Suprapubic skin (tissue), 4 donors: ENCODE results near the gene LPIN2. TPM values are rescaled to one million over a fixed set of nuclear protein-coding genes. Genes with fewer than 3 reads are reported as not detected.

Source experiments
- DNase-seq, 2 donors: peaks; one replicate each; pipeline ENCODE4 v3.0.0-alpha.2; 2019; ENCODE audit warnings: low spot score in 2 of 2
- H3K27ac ChIP-seq: fragments of 200-600 bp; sonication (generic); one replicate; pipeline ENCODE4 v1.5.1; 2019
- H3K27me3 ChIP-seq: fragments of 200-600 bp; sonication (generic); one replicate; pipeline ENCODE4 v1.5.1; 2019
- H3K36me3 ChIP-seq: fragments of 200-600 bp; sonication (generic); one replicate; pipeline ENCODE4 v1.5.1; 2019
- H3K4me1 ChIP-seq: fragments of 200-600 bp; sonication (generic); one replicate; pipeline ENCODE4 v1.5.1; 2019
- H3K4me3 ChIP-seq: fragments of 200-600 bp; sonication (generic); one replicate; pipeline ENCODE4 v1.5.1; 2019; ENCODE audit warnings: mild to moderate bottlenecking
- H3K9me3 ChIP-seq: fragments of 200-600 bp; sonication (generic); one replicate; pipeline ENCODE4 v1.5.1; 2019
- CTCF ChIP-seq, 2 donors: fragments of 200-600 bp in 1 of 2; fragments of 450-650 bp in 1 of 2; sonication (generic) in 1 of 2; IDR thresholded peaks; one replicate each; pipeline ENCODE4 v1.5.1; 2016 to 2019; ENCODE audit warnings: antibody characterized with exemption in 2 of 2, mild to moderate bottlenecking in 1 of 2, moderate library complexity in 1 of 2
- EP300 ChIP-seq: sonication (generic); formaldehyde crosslinking; IDR thresholded peaks from one replicate; pipeline ENCODE4 v1.6.1; 2017; ENCODE audit warnings: antibody characterized with exemption
- POLR2A ChIP-seq, 2 donors: fragments of 450-650 bp; IDR thresholded peaks; one replicate each; pipeline ENCODE4 v1.6.1; 2017; ENCODE audit warnings: antibody characterized with exemption in 2 of 2, mild to moderate bottlenecking in 2 of 2, moderate library complexity in 2 of 2
- POLR2AphosphoS5 ChIP-seq, 3 donors: sonication (generic); formaldehyde crosslinking; IDR thresholded peaks; one replicate each; pipeline ENCODE4 v1.6.1; 2017; ENCODE audit warnings: antibody characterized with exemption in 3 of 3
- whole genome bisulfite sequencing: methylation state at CpG from one replicate; pipeline ENCODE4 v1.1.5; 2018; 5-methylcytosine and 5-hydroxymethylcytosine counted together
- total RNA-seq, 4 donors: library from RNA; depleted of rRNA; stranded (reverse); fragments of >200 nt; gene quantifications; one replicate each; pipeline ENCODE4 v1.1.0, GENCODE V29; 2016

LPIN2 gene
- total RNA-seq, 4 donors from 2014 or later = 7.2 to 11.2 (median 9.1) TPM

- Histone ChIP-seq H3K27ac (peak overlapping the region; percentile 65), H3K4me1 (peaks cover 24% of the 10 kb centered on the region), H3K36me3 (no peaks in the 10 kb centered on the region), H3K27me3 (no peaks in the 10 kb centered on the region), H3K4me3 (no peak overlapping the region), H3K9me3 (no peaks in the 10 kb centered on the region)
- TF ChIP-seq CTCF (IDR thresholded peaks at IDR 0.05) (no peak), POLR2AphosphoS5 (IDR thresholded peaks at IDR 0.05) (no peak), POLR2A (IDR thresholded peaks at IDR 0.05) (no peak), EP300 (no peak)
- no peak for DNase-seq
- WGBS = 83% methylated on average over 18 of the region's 18 CpGs
Measured at GRCh38 chr18:2971741-2972552, 41.0 kb downstream of the LPIN2 start.

- no peak for TF ChIP-seq EP300
- TF ChIP-seq POLR2A (IDR thresholded peaks at IDR 0.05) = no peak
- TF ChIP-seq POLR2AphosphoS5 (IDR thresholded peaks at IDR 0.05) = no peak
- no peak for TF ChIP-seq CTCF (IDR thresholded peaks at IDR 0.05)
- Histone ChIP-seq H3K4me1 (peaks cover 24% of the 10 kb centered on the region), H3K36me3 (no peaks in the 10 kb centered on the region), H3K27ac (no peak overlapping the region), H3K9me3 (no peaks in the 10 kb centered on the region), H3K27me3 (no peaks in the 10 kb centered on the region), H3K4me3 (no peak overlapping the region)
- no peak for DNase-seq
- 70% methylated on average over 11 of the region's 11 CpGs for WGBS
Measured at GRCh38 chr18:2970772-2971659, 41.9 kb downstream of the LPIN2 start.

- no peaks in the 10 kb centered on the region for H3K36me3 ChIP-seq
- no peak overlapping the region for H3K4me3 ChIP-seq
- no peak for TF ChIP-seq POLR2A (IDR thresholded peaks at IDR 0.05)
- TF ChIP-seq POLR2AphosphoS5 (IDR thresholded peaks at IDR 0.05) = no peak
- TF ChIP-seq EP300 = no peak
- no peak for TF ChIP-seq CTCF (IDR thresholded peaks at IDR 0.05)
- H3K9me3 ChIP-seq = no peaks in the 10 kb centered on the region
- WGBS = 68% methylated on average over 3 of the region's 3 CpGs
- H3K4me1 ChIP-seq = peaks cover 24% of the 10 kb centered on the region
- no peaks in the 10 kb centered on the region for H3K27me3 ChIP-seq
- no peak for DNase-seq
- no peak overlapping the region for H3K27ac ChIP-seq
Measured at GRCh38 chr18:2970344-2970743, 42.6 kb downstream of the LPIN2 start.

GRCh38 chr18:2969695-2970094, 43.2 kb downstream of the LPIN2 start:
- Histone ChIP-seq H3K4me1 (peaks cover 24% of the 10 kb centered on the region), H3K27me3 (no peaks in the 10 kb centered on the region), H3K4me3 (no peak overlapping the region), H3K27ac (no peak overlapping the region), H3K9me3 (no peaks in the 10 kb centered on the region), H3K36me3 (no peaks in the 10 kb centered on the region)
- no peak for TF ChIP-seq POLR2A (IDR thresholded peaks at IDR 0.05)
- no peak for TF ChIP-seq POLR2AphosphoS5 (IDR thresholded peaks at IDR 0.05)
- TF ChIP-seq CTCF (IDR thresholded peaks at IDR 0.05) = no peak
- TF ChIP-seq EP300 = no peak
- 68% methylated on average over 3 of the region's 3 CpGs for WGBS
- DNase-seq = no peak

GRCh38 chr18:2968606-2969005, 44.3 kb downstream of the LPIN2 start:
- TF ChIP-seq POLR2AphosphoS5 (IDR thresholded peaks at IDR 0.05) (no peak), EP300 (no peak), CTCF (IDR thresholded peaks at IDR 0.05) (no peak), POLR2A (IDR thresholded peaks at IDR 0.05) (no peak)
- 94% methylated on average over 1 of the region's 1 CpG for WGBS
- Histone ChIP-seq H3K4me3 (no peak overlapping the region), H3K36me3 (no peaks in the 10 kb centered on the region), H3K9me3 (no peaks in the 10 kb centered on the region), H3K27me3 (no peaks in the 10 kb centered on the region), H3K27ac (no peak overlapping the region), H3K4me1 (peaks cover 24% of the 10 kb centered on the region)
- DNase-seq = no peak
